Fibroblast of mammary gland (primary cell): ENCODE measurements around the gene PCDHGA3.
"Not testable (repeated sequence)": the region's sequence is repeated elsewhere in the genome, so short reads cannot be mapped to it uniquely, and the experiment has no call there.

Experiments
- DNase-seq: peaks from one replicate; pipeline ENCODE4 v3.0.0-alpha.2; 2010; ENCODE audit warnings: low read depth
- H3K4me3 ChIP-seq: 2 replicates; pipeline ENCODE4 v1.5.1; 2011; ENCODE audit warnings: low read depth, mild to moderate bottlenecking, low read length, moderate library complexity; ENCODE audit not compliant: control insufficient read depth
- TF ChIP-seq, protein P1 (sequence below): conservative IDR thresholded peaks from 2 replicates; pipeline ENCODE4 v1.5.1; 2011; ENCODE audit warnings: low read depth, low read length, inconsistent platforms; ENCODE audit not compliant: control insufficient read depth, insufficient read depth

The PCDHGA3 gene

DNA sequence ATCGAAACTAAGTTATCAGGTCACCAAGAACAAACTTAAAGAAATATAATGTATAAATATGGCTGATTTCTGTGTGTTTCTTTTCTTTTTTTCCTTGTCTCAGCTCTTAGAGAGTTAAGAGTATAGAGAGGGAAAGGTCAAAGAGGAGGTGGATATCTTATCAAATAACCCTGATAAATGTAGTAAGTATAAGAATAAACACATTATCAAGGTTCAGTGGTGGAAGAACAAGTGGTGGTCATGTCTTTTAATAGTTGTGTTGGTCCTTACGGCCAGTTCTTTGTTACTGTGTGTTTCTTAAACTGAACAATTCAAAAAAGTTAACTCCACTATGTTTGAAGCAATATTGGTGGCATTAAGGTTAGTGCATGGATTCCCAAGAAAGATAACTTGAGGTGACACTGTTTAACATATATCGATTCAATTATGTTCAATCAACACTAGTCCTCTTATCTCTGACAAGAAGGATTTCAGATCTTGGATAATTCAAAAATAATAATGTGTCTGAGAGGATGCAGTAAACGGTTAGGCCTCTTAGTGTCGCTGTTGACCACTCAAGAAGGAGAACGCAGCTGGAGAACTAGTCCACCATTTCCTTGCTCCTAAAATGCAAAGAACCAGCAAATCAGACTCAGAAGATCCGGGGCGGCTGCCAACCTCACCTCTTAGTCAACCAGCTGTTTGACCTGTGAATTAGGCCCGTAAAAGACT, at the start of gene PCDHGA3:
PCDHGA3 (plus strand) TSS at position 588 of the 711 bp plus-strand sequence. CDS start 205 bp downstream, outside the sequence.
- peak; percentile 75 for DNase-seq
- TF ChIP-seq, protein P1, sequence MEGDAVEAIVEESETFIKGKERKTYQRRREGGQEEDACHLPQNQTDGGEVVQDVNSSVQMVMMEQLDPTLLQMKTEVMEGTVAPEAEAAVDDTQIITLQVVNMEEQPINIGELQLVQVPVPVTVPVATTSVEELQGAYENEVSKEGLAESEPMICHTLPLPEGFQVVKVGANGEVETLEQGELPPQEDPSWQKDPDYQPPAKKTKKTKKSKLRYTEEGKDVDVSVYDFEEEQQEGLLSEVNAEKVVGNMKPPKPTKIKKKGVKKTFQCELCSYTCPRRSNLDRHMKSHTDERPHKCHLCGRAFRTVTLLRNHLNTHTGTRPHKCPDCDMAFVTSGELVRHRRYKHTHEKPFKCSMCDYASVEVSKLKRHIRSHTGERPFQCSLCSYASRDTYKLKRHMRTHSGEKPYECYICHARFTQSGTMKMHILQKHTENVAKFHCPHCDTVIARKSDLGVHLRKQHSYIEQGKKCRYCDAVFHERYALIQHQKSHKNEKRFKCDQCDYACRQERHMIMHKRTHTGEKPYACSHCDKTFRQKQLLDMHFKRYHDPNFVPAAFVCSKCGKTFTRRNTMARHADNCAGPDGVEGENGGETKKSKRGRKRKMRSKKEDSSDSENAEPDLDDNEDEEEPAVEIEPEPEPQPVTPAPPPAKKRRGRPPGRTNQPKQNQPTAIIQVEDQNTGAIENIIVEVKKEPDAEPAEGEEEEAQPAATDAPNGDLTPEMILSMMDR: peak; percentile 60
- H3K4me3 ChIP-seq: peak within 1 kb of the TSS; percentile 14

DNA sequence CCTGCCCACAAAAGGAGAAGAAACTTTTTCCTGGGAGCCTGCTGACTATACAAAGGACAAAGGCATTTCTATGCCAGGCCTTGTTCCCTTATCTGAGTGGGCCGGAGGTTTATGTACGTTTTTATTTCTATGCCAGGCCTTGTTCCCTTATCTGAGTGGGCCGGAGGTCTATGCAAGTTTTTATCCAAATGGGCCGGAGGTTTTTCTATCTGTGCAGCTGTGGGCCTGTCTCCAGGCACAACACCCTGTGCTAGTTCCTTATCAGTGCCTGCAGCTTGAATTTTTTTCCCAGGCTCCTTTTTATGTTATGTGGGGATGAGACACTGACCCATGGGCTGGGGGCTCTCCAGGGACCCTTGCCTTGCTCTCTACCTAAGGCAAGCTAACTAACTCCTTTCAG, 45.3 kb upstream of the PCDHGA3 start:
- TF ChIP-seq, protein P1: no peak
- no peak for DNase-seq
- no peak overlapping the region for H3K4me3 ChIP-seq

DNA sequence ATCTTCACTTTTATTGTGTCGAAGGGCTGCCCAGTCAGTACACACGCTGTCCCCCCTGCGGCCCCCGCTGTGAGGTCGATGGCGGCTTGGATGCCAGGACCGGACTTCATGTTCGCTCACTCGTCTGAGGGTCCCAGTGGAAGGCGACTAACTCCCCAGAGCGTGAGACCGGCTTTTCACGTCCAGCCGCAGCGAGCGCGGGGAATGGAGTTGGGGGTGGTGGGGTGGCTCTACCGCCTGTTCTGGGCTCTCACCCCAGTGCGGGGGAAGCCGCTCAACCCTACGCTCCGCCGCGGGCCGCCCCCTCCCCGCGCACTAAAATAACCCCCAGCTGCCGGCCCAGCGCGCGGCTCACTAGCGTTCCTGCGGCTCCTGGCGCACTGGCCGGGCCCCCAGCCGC, 39.9 kb upstream of the PCDHGA3 start, which contains the start of gene SLC25A2:
SLC25A2 (minus strand) TSS at position 294 of the 400 bp plus-strand sequence; CDS start at position 110, 184 bp downstream.
- TF ChIP-seq, protein P1: no peak
- no peak for DNase-seq
- H3K4me3 ChIP-seq: no peak within 1 kb of the TSS

DNA sequence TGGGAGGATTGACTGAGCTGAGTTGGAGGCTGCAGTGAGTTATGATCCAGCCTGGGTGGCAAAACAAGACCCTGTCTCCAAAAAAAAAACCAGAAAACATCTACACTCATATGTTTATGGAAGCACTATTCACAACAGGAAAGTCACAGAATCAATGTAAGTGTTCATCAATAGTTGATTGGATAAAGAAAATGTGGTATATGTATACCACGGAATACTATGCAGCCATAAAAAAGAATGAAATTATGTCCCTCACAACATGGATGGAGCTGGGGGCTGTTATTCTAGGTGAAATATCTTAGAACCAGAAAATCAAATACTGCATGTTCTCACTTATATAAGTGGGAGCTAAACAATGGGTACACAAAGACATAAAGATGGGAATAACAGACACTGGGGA, 37.0 kb upstream of the PCDHGA3 start:
- TF ChIP-seq, protein P1: no peak
- no peak for DNase-seq
- no peak overlapping the region for H3K4me3 ChIP-seq

DNA sequence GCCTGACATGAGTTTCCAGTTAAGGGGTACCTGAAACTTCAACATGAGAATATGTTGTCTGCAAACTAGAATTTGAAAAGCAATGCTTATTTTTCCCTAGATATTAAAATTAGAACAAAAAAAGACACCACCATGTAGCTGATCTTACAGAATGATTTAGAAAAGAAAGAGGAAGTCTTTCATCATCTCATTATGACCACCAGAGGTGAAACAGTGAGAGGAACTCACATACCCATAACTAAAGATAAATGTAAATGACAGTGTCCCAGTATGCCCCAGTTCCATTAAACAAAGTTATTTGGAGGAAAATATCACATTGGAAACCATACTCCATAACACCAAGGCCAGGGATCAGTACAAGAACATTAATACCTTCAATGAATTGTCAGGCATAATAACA, 29.9 kb upstream of the PCDHGA3 start:
- no peak for DNase-seq
- TF ChIP-seq, protein P1: no peak
- no peak overlapping the region for H3K4me3 ChIP-seq

DNA sequence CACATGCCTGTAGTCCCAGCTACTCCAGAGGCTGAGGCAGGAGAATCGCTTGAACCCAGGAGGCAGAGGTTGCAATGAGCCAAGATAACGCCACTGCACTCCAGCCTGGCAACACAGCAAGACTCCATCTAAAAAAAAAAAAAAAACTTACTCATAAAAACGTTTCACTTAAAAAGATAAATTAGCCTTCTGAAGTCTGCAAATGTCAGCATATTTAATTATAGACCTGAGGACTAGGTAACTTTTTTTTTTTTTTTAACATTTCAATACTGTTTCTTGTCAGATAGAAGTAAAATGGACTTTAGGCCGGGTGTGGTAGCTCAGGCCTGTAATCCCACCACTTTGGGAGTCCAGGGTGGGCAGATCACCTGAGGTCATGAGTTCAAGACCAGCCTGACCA, 26.7 kb upstream of the PCDHGA3 start:
- not testable (repeated sequence) for H3K4me3 ChIP-seq, DNase-seq

DNA sequence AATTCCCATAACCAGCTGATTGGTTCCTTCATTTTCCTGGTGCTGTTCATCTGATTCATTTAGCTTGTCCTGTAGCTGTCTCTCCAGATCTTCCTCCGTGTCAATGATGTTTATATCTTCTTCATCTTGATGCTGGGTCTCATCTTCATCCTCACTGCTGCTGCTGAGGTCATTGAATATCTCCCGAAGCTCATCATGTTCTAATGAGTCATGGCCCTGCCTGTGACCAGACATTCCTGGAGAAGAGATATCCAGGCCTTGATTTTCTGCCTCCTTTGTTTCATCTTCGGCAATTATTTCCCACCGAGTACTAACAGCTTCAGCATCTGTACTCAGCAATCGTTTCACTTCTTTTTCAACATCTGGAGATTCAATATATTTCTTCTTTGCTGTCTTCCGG, 24.4 kb upstream of the PCDHGA3 start:
- TF ChIP-seq, protein P1: no peak
- no peak overlapping the region for H3K4me3 ChIP-seq
- no peak for DNase-seq
